Measurements from ENCODE around the gene SLC5A9.
"Not testable (repeated sequence)": the region's sequence is repeated elsewhere in the genome, so short reads cannot be mapped to it uniquely, and the experiment has no call there.

SLC5A9 gene

DNA sequence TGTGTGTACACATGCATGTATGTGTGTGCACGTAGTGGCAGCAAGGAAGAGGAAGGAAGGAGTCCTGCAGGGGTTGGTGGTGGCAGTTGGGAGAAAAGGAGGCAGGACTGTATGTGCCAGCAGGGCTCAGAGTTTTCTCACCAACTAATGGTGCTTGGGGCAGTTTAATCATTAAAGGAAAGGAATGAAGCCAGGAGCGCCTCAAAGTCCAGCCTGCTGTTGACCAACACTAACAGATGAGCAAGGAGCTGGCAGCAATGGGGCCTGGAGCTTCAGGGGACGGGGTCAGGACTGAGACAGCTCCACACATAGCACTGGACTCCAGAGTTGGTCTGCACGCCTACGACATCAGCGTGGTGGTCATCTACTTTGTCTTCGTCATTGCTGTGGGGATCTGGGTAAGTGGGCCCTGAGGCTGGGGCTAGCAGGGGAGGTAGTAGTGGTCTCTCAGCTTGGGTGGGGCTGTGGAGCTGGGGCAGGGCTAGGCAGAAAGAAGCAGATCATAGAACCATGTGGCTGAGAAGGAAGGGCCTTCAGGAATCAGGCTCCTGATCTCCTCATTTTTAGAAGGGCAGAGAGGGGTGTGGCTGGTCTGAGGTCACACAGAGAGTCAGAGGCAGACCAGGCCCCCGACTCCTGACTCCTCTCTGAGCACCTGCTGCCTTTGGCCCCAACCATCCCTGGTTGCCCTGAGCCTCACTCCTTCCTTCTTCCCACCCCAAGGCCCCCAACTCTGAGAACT lies at the start of gene SLC5A9:
SLC5A9 (plus strand) TSS at position 216 of the 742 bp plus-strand sequence; CDS start at position 237, 21 bp downstream.
- no peak for DNase-seq

DNA sequence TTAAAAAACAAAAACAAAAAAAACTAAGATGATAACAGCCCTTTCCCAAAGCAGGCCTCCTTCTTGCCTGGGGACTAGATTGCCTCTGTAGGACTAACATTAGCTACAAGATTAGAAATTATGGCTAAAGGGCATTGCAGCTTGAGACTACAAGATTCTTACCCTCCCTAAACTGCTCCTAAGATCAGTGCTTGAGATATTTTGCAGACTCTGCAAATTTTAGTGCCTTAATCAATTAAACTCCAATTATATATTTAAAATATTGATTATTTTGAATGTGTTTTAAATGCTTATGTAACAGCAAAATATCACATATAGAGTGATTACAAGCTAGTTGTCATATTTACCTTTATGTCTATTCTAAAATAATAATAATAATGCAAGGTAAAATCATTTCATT lies 47.4 kb upstream of the SLC5A9 start:
- DNase-seq: no peak

- DNase-seq: no peak
Measured at GRCh38 chr1:48177257-48177656, 45.3 kb upstream of the SLC5A9 start.

DNA sequence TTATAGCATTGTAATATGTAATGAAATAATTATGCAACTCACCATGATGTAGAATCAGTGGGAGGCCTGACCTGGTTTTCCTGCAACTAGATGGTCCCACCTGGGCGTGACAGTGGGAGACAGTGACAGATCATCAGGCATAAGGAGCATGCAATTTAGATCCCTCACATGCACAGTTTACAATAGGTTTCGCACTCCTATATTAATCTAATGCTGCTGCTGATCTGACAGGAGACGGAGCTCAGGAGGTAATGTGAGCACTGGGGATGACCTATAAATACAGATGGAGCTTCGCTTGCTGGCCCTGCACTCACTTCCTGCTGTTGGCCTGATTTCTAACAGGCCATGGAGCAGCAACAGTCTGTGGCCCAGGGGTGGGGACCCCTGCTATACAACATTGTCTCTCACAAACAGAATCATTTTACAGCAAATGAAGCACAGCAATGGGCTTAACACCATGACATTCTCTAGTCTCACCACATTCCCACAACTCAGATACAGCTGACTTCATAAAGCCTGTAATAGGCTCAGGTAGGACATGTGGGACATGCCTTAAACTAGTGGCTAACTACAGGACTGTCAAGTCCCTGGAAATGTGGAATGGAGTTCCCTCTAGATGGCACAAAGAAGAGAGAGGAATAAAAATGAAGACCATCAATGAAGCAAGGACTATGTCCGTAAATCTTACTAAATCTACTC lies 40.7 kb upstream of the SLC5A9 start:
- DNase-seq: no peak

DNA sequence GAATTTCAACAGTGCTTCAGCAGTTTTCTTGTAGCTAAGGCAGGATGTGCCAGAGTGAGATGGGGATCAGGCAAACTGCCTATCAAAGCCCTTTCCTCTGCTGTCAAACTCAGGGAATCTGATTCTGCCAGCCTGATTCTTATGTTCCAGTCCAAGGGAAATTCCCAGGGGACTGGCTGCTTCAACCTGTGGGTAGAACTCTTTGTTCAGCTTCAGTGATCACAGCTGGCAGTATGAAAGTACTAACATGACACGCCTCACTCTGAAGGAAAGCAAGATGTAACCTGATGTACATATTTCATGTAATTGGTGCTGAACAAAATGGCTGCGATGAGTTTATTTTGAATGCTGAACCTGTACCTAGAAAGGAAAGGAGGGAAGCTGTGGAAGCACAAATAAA lies 40.1 kb upstream of the SLC5A9 start:
- DNase-seq: no peak

DNA sequence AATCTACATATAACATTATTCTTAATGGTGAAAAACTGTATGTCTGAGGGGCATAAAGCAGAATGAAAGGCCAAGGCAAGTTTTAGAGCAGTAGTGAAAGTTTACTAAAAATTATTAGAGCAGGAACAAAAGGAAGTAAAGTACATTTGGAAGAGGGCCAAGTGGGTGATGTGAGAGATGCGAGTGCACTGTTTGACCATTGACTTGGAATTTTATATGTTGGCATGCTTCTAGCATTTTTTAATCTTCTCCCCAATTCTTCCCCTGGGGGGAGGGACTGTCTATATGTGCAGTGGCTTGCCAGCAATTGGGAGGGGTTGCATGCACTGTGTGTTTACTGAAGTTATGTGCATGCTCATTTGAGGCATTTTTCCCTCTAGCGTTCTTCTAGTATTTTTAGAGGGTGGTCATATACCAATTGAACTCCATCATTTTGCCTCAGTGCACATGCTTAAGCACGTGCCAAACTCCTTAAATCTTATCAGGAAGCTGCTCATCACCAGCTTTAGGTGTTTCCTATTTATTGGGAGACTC lies 36.1 kb upstream of the SLC5A9 start:
- no peak for DNase-seq

DNA sequence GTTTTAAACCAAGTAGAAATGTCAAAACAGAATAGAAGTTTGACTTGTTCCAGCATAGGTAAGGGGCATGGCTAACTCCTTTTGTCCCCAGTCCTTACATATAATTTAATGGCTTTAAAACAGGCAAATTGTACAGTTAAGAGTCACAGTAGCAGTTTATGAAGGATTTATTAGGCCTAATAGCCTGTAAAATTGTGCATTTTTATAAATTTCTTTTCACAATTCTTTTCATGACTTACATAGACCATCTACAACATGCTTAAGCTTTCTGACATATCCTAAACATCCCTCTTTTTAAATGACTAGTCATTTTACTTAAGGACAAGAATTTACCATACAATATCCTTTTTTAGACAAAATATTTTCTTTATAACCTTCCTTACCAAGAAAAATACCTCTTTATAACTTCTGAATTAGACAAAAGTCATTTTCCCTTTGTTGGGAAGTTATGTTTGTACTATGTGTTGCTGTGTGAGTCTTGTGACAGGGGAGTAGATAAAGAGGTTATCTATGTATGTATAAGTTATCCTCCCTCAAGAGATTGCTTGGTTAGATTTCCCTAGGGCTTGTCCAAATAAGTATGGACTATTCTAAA lies 34.5 kb upstream of the SLC5A9 start:
- no peak for DNase-seq

DNA sequence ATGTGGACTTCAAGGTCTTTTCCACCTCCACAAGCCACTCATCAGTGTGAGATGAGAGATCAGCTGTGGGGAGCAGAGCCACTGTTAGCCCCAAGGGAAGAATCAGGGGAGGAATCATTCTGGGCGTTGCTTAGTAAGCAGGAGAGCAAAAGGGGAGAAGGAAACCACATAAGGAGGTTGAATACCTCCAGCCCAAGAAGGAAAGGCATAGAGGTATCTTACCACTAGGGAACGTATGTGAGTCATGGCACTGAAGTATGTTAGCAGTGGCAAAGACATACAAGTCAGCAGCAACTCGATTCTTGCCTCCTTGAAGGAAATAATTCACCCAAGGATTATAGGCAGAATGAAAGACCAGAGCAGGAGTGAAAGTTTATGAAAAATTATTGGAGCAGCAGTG lies 31.6 kb upstream of the SLC5A9 start:
- DNase-seq: no peak

GRCh38 chr1:48194801-48195200 lies 27.7 kb upstream of the SLC5A9 start:
- no peak for DNase-seq

- no peak for DNase-seq
Measured at GRCh38 chr1:48196237-48196636, 26.3 kb upstream of the SLC5A9 start.

DNA sequence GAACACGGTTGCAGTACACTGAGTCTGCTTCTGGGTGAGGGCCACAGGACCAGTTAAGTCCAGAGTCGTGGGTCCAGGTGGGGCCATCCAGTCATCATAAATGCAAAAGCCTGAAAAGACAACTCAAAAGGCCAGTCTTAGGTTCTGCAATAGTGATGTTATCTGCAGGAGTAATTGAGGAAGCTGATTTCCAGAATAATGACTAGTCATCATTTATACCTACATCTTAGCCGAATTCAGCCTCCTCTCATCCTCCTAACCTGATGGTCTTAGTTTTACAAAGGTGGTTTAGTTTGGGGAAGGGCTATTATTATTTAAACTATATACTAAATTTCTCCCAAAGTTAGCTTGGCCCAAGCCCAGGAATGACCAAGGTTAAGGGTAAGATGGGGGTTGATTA lies 23.5 kb upstream of the SLC5A9 start:
- no peak for DNase-seq

DNA sequence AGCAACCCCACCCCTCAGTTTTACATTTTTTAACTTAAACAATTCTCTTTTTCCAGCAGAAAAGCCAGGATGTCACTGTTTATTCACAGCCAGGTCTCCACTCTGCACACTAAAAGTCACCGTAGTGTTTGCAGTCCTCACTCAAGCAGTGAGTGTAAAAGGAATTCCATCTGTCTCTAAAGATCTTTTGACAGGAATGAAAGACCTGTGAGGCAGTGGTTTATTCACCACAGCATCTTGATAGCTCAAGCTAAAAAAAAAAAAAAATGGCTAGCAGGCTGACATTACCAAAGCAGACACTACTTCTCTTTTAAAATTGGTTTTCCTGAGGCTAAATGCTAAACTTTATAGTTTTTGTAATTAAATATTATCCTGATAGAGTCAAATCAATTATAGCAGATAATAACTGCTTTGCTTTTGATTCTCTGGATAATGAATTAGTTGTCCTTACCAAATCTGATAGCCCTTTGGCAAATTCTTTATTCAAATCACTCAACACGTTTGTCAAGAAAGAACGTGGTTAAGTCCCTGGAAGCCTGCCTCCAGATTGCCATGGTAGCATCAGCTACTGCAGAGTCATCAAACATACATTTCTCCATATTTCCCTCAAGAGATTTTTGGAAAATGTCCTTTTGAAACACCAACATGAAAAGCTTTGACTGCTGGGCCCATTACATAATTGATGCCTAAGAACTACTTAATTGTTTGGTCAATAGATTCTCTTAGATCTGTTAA lies 22.2 kb upstream of the SLC5A9 start:
- no peak for DNase-seq

- DNase-seq: peak; percentile 60
Measured at GRCh38 chr1:48202030-48202752, 20.3 kb upstream of the SLC5A9 start.

- no peak for DNase-seq
Measured at GRCh38 chr1:48203287-48203900, 19.1 kb upstream of the SLC5A9 start.

DNA sequence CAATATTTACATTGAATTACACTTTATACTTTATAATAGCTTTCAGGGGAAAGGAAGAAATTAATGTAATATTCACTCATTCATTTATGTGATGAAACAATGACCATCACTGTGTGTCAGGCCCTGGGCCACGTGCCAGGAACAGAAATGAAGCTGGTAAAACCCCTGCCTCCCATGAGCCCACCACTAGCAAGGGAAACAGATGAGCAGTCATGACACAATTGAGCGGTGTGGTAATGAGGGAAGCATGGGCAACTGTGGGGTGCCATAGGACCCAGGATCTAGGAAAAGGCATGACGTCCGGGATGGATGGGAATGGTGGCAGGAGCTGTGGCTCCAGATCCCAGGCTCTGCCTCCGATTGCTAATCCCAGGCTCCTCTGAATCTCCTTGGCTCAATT lies 17.0 kb upstream of the SLC5A9 start:
- no peak for DNase-seq

GRCh38 chr1:48206371-48206770 lies 16.1 kb upstream of the SLC5A9 start:
- no peak for DNase-seq

- no peak for DNase-seq
Measured at GRCh38 chr1:48207131-48207530, 15.4 kb upstream of the SLC5A9 start.

GRCh38 chr1:48207536-48208075 lies 14.9 kb upstream of the SLC5A9 start:
- no peak for DNase-seq

- no peak for DNase-seq
Measured at GRCh38 chr1:48208251-48208650, 14.3 kb upstream of the SLC5A9 start.

DNA sequence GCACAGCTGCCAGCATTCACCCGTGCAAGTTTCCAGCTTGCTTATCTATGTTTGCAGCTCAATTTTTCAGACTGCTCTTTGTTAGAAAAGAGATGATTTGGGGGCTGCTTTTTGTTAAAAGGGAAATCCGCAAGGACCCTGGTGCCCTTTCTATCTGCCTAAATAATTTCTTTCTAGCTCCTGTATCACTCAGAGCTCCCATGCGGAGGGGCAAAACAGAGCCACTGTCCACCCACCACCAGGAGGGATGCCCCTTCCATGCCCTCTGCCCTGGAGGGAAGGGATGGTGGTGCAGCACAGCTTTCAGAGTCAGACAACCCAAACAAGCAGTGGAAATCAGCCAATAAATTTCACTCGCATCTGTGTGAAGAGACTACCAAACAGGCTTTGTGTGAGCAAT lies 13.9 kb upstream of the SLC5A9 start:
- no peak for DNase-seq

- not testable (repeated sequence) for DNase-seq
Measured at GRCh38 chr1:48213462-48213861, 9.1 kb upstream of the SLC5A9 start.

- DNase-seq: not testable (repeated sequence)
Measured at GRCh38 chr1:48214366-48214765, 8.2 kb upstream of the SLC5A9 start.
